H1 (cell line): ENCODE results near the gene KLHL2. TPM values are rescaled to one million over a fixed set of nuclear protein-coding genes. Genes with fewer than 3 reads are reported as not detected.

ENCODE experiments used
- CTCF ChIA-PET: fragments of 300-600 bp; sonication (Branson Sonifier 250); formaldehyde crosslinking; loops from one replicate; lab custom pipeline; 2021; ENCODE audit not compliant: partially characterized antibody; lab: Charles Lee
- POLR2A ChIA-PET: fragments of 300-600 bp; sonication (Branson Sonifier 250); formaldehyde crosslinking; loops from one replicate; lab custom pipeline; 2021; ENCODE audit warnings: inconsistent platforms; ENCODE audit not compliant: partially characterized antibody; lab: Charles Lee
- DNase-seq, 2 experiments: peaks; one replicate each; pipeline versions ENCODE4 v3.0.0 to v3.0.0-alpha.2; 2010 to 2022; ENCODE audit warnings: low spot score in 2 of 2, low read depth in 1 of 2, mixed read lengths in 1 of 2
- FAIRE-seq: peaks from 2 replicates; lab custom pipeline; 2011; peaks lifted over from hg19 to GRCh38; lab: Jason Lieb, UNC
- H2AFZ ChIP-seq: 2 replicates; pipeline ENCODE4 v1.8.1; 2012; ENCODE audit warnings: low read length, inconsistent platforms
- H2AK5ac ChIP-seq: 2 replicates; pipeline ENCODE4 v1.6.1; 2013; ENCODE audit warnings: low read depth, low read length
- H2BK120ac ChIP-seq: replicated peaks from 2 replicates; pipeline ENCODE3; 2013; ENCODE audit warnings: low read depth, low read length, inconsistent platforms
- H2BK12ac ChIP-seq: 2 replicates; pipeline ENCODE4 v1.6.1; 2013; ENCODE audit warnings: low read depth, low read length
- H2BK15ac ChIP-seq: 2 replicates; pipeline ENCODE4 v1.6.1; 2013; ENCODE audit warnings: low read length
- H2BK20ac ChIP-seq: 2 replicates; pipeline ENCODE4 v1.6.1; 2013; ENCODE audit warnings: low read length
- H2BK5ac ChIP-seq: 2 replicates; pipeline ENCODE4 v1.6.1; 2013; ENCODE audit warnings: low read depth, low read length
- H3K14ac ChIP-seq: 2 replicates; pipeline ENCODE4 v1.6.1; 2013; ENCODE audit warnings: inconsistent platforms; ENCODE audit not compliant: insufficient read length
- H3K18ac ChIP-seq: 2 replicates; pipeline ENCODE4 v1.6.1; 2013; ENCODE audit warnings: low read length; ENCODE audit errors: extremely low read depth
- H3K23ac ChIP-seq: 2 replicates; pipeline ENCODE4 v1.6.1; 2013; ENCODE audit warnings: inconsistent platforms; ENCODE audit not compliant: insufficient read length
- H3K23me2 ChIP-seq: 2 replicates; pipeline ENCODE4 v1.6.1; 2013; ENCODE audit warnings: low read depth, low read length
- H3K27ac ChIP-seq: 2 replicates; pipeline ENCODE4 v1.6.1; 2011; ENCODE audit warnings: low read depth, low read length, inconsistent platforms
- H3K27me3 ChIP-seq, 4 experiments: replicated peaks in 1 of 4; 1 replicate in 1 of 4; 2 replicates in 3 of 4; pipeline versions ENCODE4 v1.6.1 to v1.8.1; 2011 to 2013; ENCODE audit warnings: low read length in 3 of 4, mild to moderate bottlenecking in 3 of 4, inconsistent platforms in 2 of 4, mixed read lengths in 2 of 4, moderate library complexity in 1 of 4; ENCODE audit not compliant: control insufficient read depth in 3 of 4, insufficient read depth in 3 of 4; ENCODE audit errors: extremely low read depth in 1 of 4
- H3K36me3 ChIP-seq, 4 experiments: 2 replicates each; pipeline versions ENCODE4 v1.6.1 to v1.8.1; 2011 to 2013; ENCODE audit warnings: mild to moderate bottlenecking in 4 of 4, low read length in 3 of 4, moderate library complexity in 2 of 4, control low read depth in 1 of 4, inconsistent platforms in 1 of 4; ENCODE audit not compliant: insufficient read depth in 4 of 4, control insufficient read depth in 2 of 4
- H3K4ac ChIP-seq: replicated peaks from 2 replicates; pipeline ENCODE3; 2013; ENCODE audit warnings: low read length, low read depth, mixed read lengths, inconsistent platforms; ENCODE audit not compliant: insufficient read length
- H3K4me1 ChIP-seq, 4 experiments: replicated peaks in 1 of 4; 1 replicate in 1 of 4; 2 replicates in 3 of 4; pipeline versions ENCODE4 v1.6.1 to v1.8.1; 2011 to 2013; ENCODE audit warnings: low read length in 3 of 4, inconsistent platforms in 2 of 4, mixed read lengths in 1 of 4; ENCODE audit not compliant: insufficient read depth in 4 of 4, control insufficient read depth in 3 of 4
- H3K4me2 ChIP-seq, 2 experiments: 2 replicates each; pipeline versions ENCODE4 v1.6.1 to v1.8.1; 2011 to 2013; ENCODE audit warnings: low read depth in 2 of 2, low read length in 2 of 2, control low read depth in 1 of 2, inconsistent platforms in 1 of 2, mild to moderate bottlenecking in 1 of 2; ENCODE audit not compliant: insufficient read depth in 1 of 2
- H3K4me3 ChIP-seq, 4 experiments: fragments of 200-600, 300-600 bp in 1 of 4; sonication (generic), shearing (Covaris generic), sonication (Bioruptor Twin) in 1 of 4; 2 replicates each; pipeline versions ENCODE4 v1.5.1 to v1.8.1; 2011 to 2016; ENCODE audit warnings: low read length in 4 of 4, low read depth in 3 of 4, control low read depth in 2 of 4, inconsistent platforms in 2 of 4, mild to moderate bottlenecking in 2 of 4, mixed read lengths in 1 of 4, moderate library complexity in 1 of 4; ENCODE audit not compliant: insufficient read depth in 2 of 4; ENCODE audit errors: extremely low read depth in 1 of 4
- H3K56ac ChIP-seq: replicated peaks from 2 replicates; pipeline ENCODE3; 2013; ENCODE audit warnings: low read depth, mild to moderate bottlenecking, mixed read lengths, low read length, inconsistent platforms; ENCODE audit not compliant: insufficient read length
- H3K79me1 ChIP-seq: 2 replicates; pipeline ENCODE4 v1.6.1; 2013; ENCODE audit warnings: low read depth, low read length, control low read depth
- H3K79me2 ChIP-seq, 2 experiments: 2 replicates each; pipeline versions ENCODE4 v1.6.1 to v1.8.1; 2012 to 2013; ENCODE audit warnings: low read length in 2 of 2, mild to moderate bottlenecking in 2 of 2, inconsistent platforms in 1 of 2; ENCODE audit not compliant: insufficient read depth in 2 of 2, control insufficient read depth in 1 of 2
- H3K9ac ChIP-seq, 4 experiments: replicated peaks in 1 of 4; 1 replicate in 1 of 4; 2 replicates in 3 of 4; pipeline versions ENCODE4 v1.6.1 to v1.8.1; 2011 to 2013; ENCODE audit warnings: low read depth in 3 of 4, low read length in 3 of 4, control low read depth in 2 of 4, mild to moderate bottlenecking in 2 of 4, moderate library complexity in 2 of 4, inconsistent platforms in 1 of 4; ENCODE audit errors: extremely low read depth in 1 of 4
- H3K9me3 ChIP-seq, 2 experiments: 2 replicates each; pipeline versions ENCODE4 v1.6.1 to v1.8.1; 2012 to 2013; ENCODE audit warnings: mild to moderate bottlenecking in 2 of 2, moderate library complexity in 2 of 2, control low read depth in 1 of 2, inconsistent platforms in 1 of 2, low read depth in 1 of 2, low read length in 1 of 2, mixed read lengths in 1 of 2; ENCODE audit not compliant: insufficient read depth in 2 of 2
- H4K20me1 ChIP-seq, 2 experiments: replicated peaks in 1 of 2; 2 replicates each; pipeline versions ENCODE3 to v1.8.1; 2011 to 2013; ENCODE audit warnings: inconsistent platforms in 2 of 2, low read length in 2 of 2, mild to moderate bottlenecking in 1 of 2; ENCODE audit not compliant: insufficient read depth in 2 of 2, control insufficient read depth in 1 of 2
- H4K5ac ChIP-seq: 2 replicates; pipeline ENCODE4 v1.6.1; 2013; ENCODE audit warnings: low read length, low read depth, mixed read lengths, inconsistent platforms; ENCODE audit not compliant: insufficient read length
- H4K8ac ChIP-seq: 2 replicates; pipeline ENCODE4 v1.8.0; 2013; ENCODE audit warnings: mild to moderate bottlenecking, moderate library complexity, low read length, inconsistent platforms; ENCODE audit not compliant: insufficient read depth; ENCODE audit errors: extremely low read depth
- H4K91ac ChIP-seq: replicated peaks from 2 replicates; pipeline ENCODE3; 2013; ENCODE audit warnings: low read length, mixed read lengths, inconsistent platforms; ENCODE audit not compliant: insufficient read length
- WGBS, 2 experiments: shearing (Covaris generic) in 1 of 2; methylation state at CpG; one replicate each; pipeline versions ENCODE4 v1.1.6 to v1.1.7; 2013 to 2015; ENCODE audit warnings: low lambda C conversion rate in 2 of 2, mixed read lengths in 2 of 2, inconsistent platforms in 1 of 2, low coverage in 1 of 2, missing lambda C conversion rate in 1 of 2; ENCODE audit not compliant: insufficient replicate concordance in 2 of 2, insufficient coverage in 1 of 2, insufficient read length in 1 of 2; ENCODE audit errors: extremely low coverage in 1 of 2, missing lambda C conversion rate in 1 of 2; 5-methylcytosine and 5-hydroxymethylcytosine counted together
- polyA plus RNA-seq, 7 experiments: library from polyadenylated mRNA; depleted of rRNA in 3 of 7; stranded (reverse) in 5 of 7; unstranded in 2 of 7; fragments of >200 nt in 5 of 7; fragments of 200-250 nt in 2 of 7; gene quantifications; 1 replicate in 5 of 7; 2 replicates in 1 of 7; 4 replicates in 1 of 7; pipeline versions ENCODE4 v1.2.1 to v1.2.3, GENCODE V29; 2011 to 2013; ENCODE audit warnings: missing spikeins in 2 of 7, mixed read lengths in 2 of 7
- total RNA-seq: library from RNA; stranded (reverse); fragmentation: NEBNext Ultra II Directional; extraction: Animal tissue kit (Norgen Biotek cat#: 25700); gene quantifications from 2 replicates; pipeline ENCODE4 v1.2.1, GENCODE V29; 2021
- TF ChIP-seq, protein P1 (sequence below), 3 experiments: IDR thresholded peaks; 1 replicate in 2 of 3; 2 replicates in 1 of 3; pipeline versions ENCODE4 v1.5.1 to v1.6.1; 2011; ENCODE audit warnings: low read length in 3 of 3, mild to moderate bottlenecking in 3 of 3, inconsistent platforms in 2 of 3, low read depth in 1 of 3, moderate library complexity in 1 of 3; ENCODE audit not compliant: insufficient read depth in 1 of 3; ENCODE audit errors: control extremely low read depth in 1 of 3

The KLHL2 gene
- total and polyA plus RNA-seq, 2 of the 8 experiments (the other 6 are each of a cell fraction or from before 2014, with no cell fraction given) = 5.2 to 12.0 TPM

DNA sequence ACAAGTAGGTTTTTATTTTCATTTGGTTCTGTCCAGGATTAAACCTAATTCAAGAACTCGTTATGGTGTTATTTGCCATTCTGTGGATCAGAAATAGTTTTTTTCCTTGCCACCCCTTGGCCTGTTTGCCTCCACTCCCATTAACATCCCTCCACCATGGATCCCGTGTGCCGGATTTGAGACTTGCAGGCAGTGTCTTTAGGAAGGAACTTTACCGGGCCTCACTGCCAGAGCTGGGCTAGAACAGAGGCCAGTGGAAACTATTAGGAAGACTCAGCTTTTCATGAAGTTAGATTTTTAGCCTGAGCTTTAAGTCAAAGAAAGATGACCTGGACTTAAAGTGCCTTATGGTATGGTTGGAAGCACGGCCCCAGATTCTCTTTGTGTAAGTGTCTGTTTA lies 2.4 kb downstream of the KLHL2 start:
- Histone ChIP-seq H3K23me2 (peaks cover 11% of the 10 kb centered on the region), H2BK120ac (no peak overlapping the region), H3K79me2 (peaks cover 0 to 54% of the 10 kb centered on the region in 2 experiments; a peak in 3 of 4 replicates), H4K20me1 (peaks cover 1 to 2% of the 10 kb centered on the region in 2 experiments), H3K56ac (no peak overlapping the region), H2BK12ac (no peak overlapping the region), H3K9ac (no peak overlapping the region), H3K79me1 (peaks cover 6% of the 10 kb centered on the region), H3K14ac (no peak overlapping the region), H2BK5ac (no peak overlapping the region), H3K4me1 (peaks cover 4 to 11% (median 8%) of the 10 kb centered on the region in 4 experiments; a peak in 6 of 7 replicates), H2BK20ac (no peak overlapping the region), H4K5ac (no peak overlapping the region), H2AFZ (no peak overlapping the region), H3K4me3 (no peak overlapping the region), H3K4ac (no peak overlapping the region), H3K4me2 (peak overlapping the region in 1 of 2 experiments; percentile 33; a peak in 1 of 4 replicates), H4K8ac (no peak overlapping the region), H4K91ac (no peak overlapping the region), H3K18ac (no peak overlapping the region), H2AK5ac (no peak overlapping the region; the same call in 1 of the 2 replicates), H2BK15ac (no peak overlapping the region), H3K23ac (no peak overlapping the region), H3K27me3 (peaks cover 0 to 4% (median 2%) of the 10 kb centered on the region in 4 experiments; a peak in 3 of 7 replicates), H3K36me3 (no peaks in the 10 kb centered on the region), H3K9me3 (no peaks in the 10 kb centered on the region), H3K27ac (no peak overlapping the region)
- POLR2A ChIA-PET = interaction anchor here (2.2 kb wide), 1 partner anchor 115 kb away, joined by 9 read pairs; no protein-coding TSS in a partner anchor
- TF ChIP-seq, protein P1, sequence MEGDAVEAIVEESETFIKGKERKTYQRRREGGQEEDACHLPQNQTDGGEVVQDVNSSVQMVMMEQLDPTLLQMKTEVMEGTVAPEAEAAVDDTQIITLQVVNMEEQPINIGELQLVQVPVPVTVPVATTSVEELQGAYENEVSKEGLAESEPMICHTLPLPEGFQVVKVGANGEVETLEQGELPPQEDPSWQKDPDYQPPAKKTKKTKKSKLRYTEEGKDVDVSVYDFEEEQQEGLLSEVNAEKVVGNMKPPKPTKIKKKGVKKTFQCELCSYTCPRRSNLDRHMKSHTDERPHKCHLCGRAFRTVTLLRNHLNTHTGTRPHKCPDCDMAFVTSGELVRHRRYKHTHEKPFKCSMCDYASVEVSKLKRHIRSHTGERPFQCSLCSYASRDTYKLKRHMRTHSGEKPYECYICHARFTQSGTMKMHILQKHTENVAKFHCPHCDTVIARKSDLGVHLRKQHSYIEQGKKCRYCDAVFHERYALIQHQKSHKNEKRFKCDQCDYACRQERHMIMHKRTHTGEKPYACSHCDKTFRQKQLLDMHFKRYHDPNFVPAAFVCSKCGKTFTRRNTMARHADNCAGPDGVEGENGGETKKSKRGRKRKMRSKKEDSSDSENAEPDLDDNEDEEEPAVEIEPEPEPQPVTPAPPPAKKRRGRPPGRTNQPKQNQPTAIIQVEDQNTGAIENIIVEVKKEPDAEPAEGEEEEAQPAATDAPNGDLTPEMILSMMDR (IDR thresholded peaks at IDR 0.05; ENCODE audit: control extremely low read depth in 1 of 3, insufficient read depth in 1 of 3, low read depth in 1 of 3, low read length in 3 of 3) = no peak
- DNase-seq (no peak), FAIRE-seq (no peak)
- 90% methylated on average over 5 of the region's 5 CpGs; no CpG with 5 or more reads in 1 of the 2 experiments for WGBS, 2 experiments
- CTCF ChIA-PET = no interaction called here
